ENCODE results near the gene IFITM1. TPM values are rescaled to one million over a fixed set of nuclear protein-coding genes. Genes with fewer than 3 reads are reported as not detected.
A peak's percentile ranks its signal among the peaks of the same experiment; 100 is the strongest.

Gene IFITM1
- total RNA-seq, 1 donor from 2014 or later, result 21.2 TPM

DNA sequence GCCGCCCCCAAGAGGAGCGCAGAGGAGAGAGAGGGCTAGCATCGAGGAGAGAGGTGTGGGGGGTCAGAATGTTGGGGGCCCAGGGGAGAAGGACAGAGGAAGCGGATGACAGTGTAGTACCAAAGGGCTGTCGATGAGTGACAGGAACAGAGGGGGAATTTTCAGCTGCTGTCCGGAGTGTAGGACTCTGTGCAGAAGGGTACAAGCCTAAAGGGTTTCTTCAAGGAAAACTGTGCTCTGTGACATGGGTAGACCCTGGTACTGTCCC is 41.0 kb upstream of the IFITM1 start:
- Mint-ChIP-seq H3K4me1 (peaks cover 40% of the 10 kb centered on the region), H3K36me3 (ENCODE audit: low read depth) (peaks cover 3% of the 10 kb centered on the region), H3K27ac (no peak overlapping the region), H3K27me3 (no peaks in the 10 kb centered on the region), H3K4me3 (no peak overlapping the region), H3K9me3 (peaks cover 3% of the 10 kb centered on the region)
- ChIA-PET CTCF (no interaction called here), POLR2A (interaction anchor here (0.7 kb wide), 2 partner anchors 73 to 646 kb away, joined by 3 to 6 read pairs; no protein-coding TSS in a partner anchor)
- no peak for ATAC-seq (ENCODE audit: low read depth)
- intact Hi-C loops (cut with micrococcal nuclease), result no loop called here
- no peak for DNase-seq
- TF ChIP-seq CTCF (IDR thresholded peaks at IDR 0.05), result no peak

DNA sequence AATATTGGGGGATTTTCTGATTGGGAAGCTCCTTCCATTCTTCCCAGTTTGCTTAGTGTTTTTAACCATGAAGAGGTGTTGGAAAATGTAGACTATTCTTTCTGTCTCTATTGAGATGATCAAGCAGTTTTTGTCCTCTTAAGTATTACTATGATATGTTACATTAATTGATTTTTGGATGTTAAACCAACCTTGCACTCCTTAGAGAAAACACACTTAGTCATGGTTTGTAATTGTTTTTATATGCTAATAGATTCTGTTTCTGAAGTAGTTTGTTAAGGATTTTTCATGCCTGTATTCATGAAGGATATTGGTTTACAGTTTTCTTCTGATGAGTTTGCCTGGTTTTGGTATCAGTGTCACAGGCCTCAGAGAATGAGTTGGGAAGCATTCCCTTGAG is 37.6 kb upstream of the IFITM1 start:
- DNase-seq (no peak), ATAC-seq (ENCODE audit: low read depth) (no peak)
- peaks cover 23% of the 10 kb centered on the region for H3K4me1 Mint-ChIP-seq
- H3K36me3 Mint-ChIP-seq (ENCODE audit: low read depth), result no peaks in the 10 kb centered on the region
- ChIA-PET POLR2A (interaction anchor here (0.7 kb wide), 1 partner anchor 71 kb away, joined by 3 read pairs; no protein-coding TSS in a partner anchor), CTCF (interaction anchor here (1.3 to 1.6 kb wide), 2 partner anchors 25 to 29 kb away, joined by 4 to 5 read pairs; no protein-coding TSS in a partner anchor)
- peaks cover 3% of the 10 kb centered on the region for H3K9me3 Mint-ChIP-seq
- TF ChIP-seq CTCF (IDR thresholded peaks at IDR 0.05), result no peak
- H3K27me3 Mint-ChIP-seq, result peaks cover 1% of the 10 kb centered on the region
- intact Hi-C loops (cut with micrococcal nuclease), result no loop called here
- no peak overlapping the region for H3K4me3 Mint-ChIP-seq
- no peak overlapping the region for H3K27ac Mint-ChIP-seq

DNA sequence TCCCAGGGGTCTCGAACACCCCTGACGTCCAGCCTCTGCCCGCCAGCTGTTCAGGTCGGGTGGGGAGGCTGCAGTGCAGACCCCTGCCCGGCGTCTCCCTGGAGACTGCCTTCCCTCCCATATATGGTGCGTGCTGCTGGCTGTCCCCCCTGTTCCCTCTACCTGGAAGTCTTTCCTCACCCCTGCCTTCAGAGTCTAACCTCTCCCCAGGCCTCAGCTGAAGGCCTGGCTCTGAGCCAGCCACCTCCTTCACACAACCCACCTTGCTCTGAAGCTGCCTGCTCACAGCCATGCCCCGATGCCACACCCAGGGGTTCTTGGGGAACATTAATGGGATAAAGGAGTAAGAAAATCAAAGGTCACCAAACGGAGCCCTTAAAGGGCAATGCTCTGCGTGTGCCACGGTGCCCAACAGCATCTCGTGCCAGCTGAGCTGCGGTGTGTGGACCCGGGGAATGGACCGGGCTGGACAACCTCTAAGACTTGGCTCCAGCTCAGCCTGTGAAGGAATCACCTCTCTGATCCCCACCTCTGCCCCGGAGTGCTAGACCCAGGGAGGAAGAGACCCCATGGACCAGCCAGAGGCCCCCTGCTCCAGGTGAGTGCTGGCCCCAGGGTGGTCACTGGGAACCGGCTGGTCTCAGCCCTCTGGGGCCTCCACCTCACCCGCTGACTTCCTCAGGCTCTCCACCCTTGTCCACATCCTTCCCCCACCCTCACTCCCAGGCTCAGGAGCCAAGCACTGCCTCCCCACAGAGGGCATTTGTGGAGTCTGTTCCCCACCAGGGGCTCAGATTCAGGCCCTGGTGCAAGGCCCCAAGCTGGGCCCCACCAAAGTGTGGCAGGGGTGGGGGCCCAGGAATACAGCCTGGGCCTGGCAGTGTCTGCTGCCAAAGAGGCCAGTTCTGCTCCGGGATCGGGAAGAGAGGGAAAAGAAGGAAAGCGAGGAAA is 35.6 kb upstream of the IFITM1 start, which contains the start of gene NLRP6:
Gene NLRP6, plus strand, starts transcription at position 407 of the 951 bp plus-strand sequence. Its CDS starts 163 bp downstream, at position 570.
- Mint-ChIP-seq H3K36me3 (ENCODE audit: low read depth) (no peaks in the 10 kb centered on the region), H3K27me3 (peaks cover 18% of the 10 kb centered on the region), H3K4me1 (peaks cover 36% of the 10 kb centered on the region), H3K27ac (peak within 1 kb of the TSS; percentile 62), H3K4me3 (no peak within 1 kb of the TSS), H3K9me3 (peaks cover 3% of the 10 kb centered on the region)
- DNase-seq (no peak), ATAC-seq (ENCODE audit: low read depth) (no peak)
- ChIA-PET POLR2A (interaction anchor here (0.8 to 6.5 kb wide), 8 partner anchors 9 to 170 kb away, joined by 3 to 74 read pairs (median 5); partner anchors contain the start of genes BET1L, PGGHG and RIC8A), CTCF (interaction anchor here (0.7 to 3.5 kb wide), 3 partner anchors 27 to 170 kb away, joined by 3 to 21 read pairs (median 3); no protein-coding TSS in a partner anchor)
- TF ChIP-seq CTCF (IDR thresholded peaks at IDR 0.05), result no peak
- intact Hi-C loops (cut with micrococcal nuclease), result no loop called here

DNA sequence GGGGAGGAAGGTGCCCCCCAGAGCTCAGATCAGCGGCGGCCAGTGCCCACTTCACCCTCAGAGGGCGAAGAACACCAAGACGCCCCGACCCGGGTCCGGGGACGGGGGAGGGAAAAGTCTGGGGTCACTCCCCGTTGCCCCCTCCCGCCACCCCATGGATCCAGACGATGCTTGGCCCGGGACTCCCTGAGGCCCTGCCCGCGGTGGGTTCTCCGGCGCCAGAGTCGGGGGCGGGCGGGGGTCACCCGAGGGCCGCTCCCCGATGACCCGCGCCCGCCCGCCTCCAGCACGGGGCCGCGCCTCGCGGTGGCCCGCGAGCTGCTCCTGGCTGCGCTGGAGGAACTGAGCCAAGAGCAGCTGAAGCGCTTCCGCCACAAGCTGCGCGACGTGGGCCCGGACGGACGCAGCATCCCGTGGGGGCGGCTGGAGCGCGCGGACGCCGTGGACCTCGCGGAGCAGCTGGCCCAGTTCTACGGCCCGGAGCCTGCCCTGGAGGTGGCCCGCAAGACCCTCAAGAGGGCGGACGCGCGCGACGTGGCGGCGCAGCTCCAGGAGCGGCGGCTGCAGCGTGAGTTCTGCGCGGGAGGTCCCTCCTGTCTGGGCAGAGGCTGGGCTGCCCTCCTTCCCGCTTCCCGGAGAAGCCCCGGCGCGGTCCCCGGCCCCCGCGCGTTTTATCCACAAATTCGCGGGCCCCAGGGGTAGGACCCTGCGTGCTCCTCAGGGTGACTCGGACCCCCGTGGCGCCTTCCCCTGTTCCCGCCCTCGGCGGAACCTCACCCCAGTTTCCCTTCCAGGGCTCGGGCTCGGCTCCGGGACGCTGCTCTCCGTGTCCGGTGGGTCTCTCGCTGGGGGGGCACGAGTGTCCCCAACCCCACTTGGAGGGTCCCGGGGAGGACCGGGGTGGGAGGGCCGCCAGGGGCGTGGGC is 34.5 kb upstream of the IFITM1 start:
- H3K27ac Mint-ChIP-seq, result no peak overlapping the region
- TF ChIP-seq CTCF (IDR thresholded peaks at IDR 0.05), result no peak
- CTCF ChIA-PET, result interaction anchor here (0.7 to 3.5 kb wide), 6 partner anchors 26 to 169 kb away, joined by 3 to 21 read pairs (median 3); no protein-coding TSS in a partner anchor
- no peak overlapping the region for H3K4me3 Mint-ChIP-seq
- peaks cover 36% of the 10 kb centered on the region for H3K4me1 Mint-ChIP-seq
- H3K27me3 Mint-ChIP-seq, result peaks cover 18% of the 10 kb centered on the region
- ATAC-seq (ENCODE audit: low read depth), result peak; percentile 48
- H3K9me3 Mint-ChIP-seq, result peaks cover 3% of the 10 kb centered on the region
- no peaks in the 10 kb centered on the region for H3K36me3 Mint-ChIP-seq (ENCODE audit: low read depth)
- POLR2A ChIA-PET, result interaction anchor here (0.7 to 6.5 kb wide), 10 partner anchors 8 to 72 kb away, joined by 3 to 74 read pairs (median 5); partner anchors contain the start of genes BET1L, PGGHG and RIC8A
- intact Hi-C loops (cut with micrococcal nuclease), result no loop called here
- no peak for DNase-seq

All from activated B cell treated with CpG ODN at 0.5 μM for 24 hours (primary cell).